CD14-positive monocyte (primary cell): ENCODE data around the gene GPRC5B. TPM values are rescaled to one million over a fixed set of nuclear protein-coding genes. Genes with fewer than 3 reads are reported as not detected.

Experiments used
- DNase-seq, 3 donors: peaks; one replicate each; pipeline ENCODE4 v3.0.0-alpha.2; 2011 to 2022
- H2AFZ ChIP-seq: 2 replicates; pipeline ENCODE4 v1.6.0; 2012; ENCODE audit warnings: mild to moderate bottlenecking, low read depth, low read length, inconsistent platforms; ENCODE audit not compliant: insufficient read depth, poor library complexity, severe bottlenecking
- H3K27ac ChIP-seq, 2 donors: 1 replicate in 1 of 2; 2 replicates in 1 of 2; pipeline ENCODE4 v1.5.1; 2012 to 2013; ENCODE audit warnings: low read length in 2 of 2, control low read depth in 1 of 2, inconsistent platforms in 1 of 2, low read depth in 1 of 2, mild to moderate bottlenecking in 1 of 2
- H3K27me3 ChIP-seq, 2 donors: one replicate each; pipeline versions ENCODE4 v1.6.0 to v1.6.1; 2011 to 2013; ENCODE audit warnings: low read length in 2 of 2; ENCODE audit not compliant: control insufficient read depth in 2 of 2, insufficient read depth in 2 of 2
- H3K36me3 ChIP-seq, 2 donors: replicated peaks in 1 of 2; 1 replicate in 1 of 2; 2 replicates in 1 of 2; pipeline versions ENCODE4 v1.5.1 to v1.6.1; 2012 to 2013; ENCODE audit warnings: low read length in 2 of 2, control low read depth in 1 of 2, inconsistent platforms in 1 of 2, mild to moderate bottlenecking in 1 of 2; ENCODE audit not compliant: insufficient read depth in 2 of 2, control insufficient read depth in 1 of 2
- H3K4me1 ChIP-seq, 2 donors: 1 replicate in 1 of 2; 2 replicates in 1 of 2; pipeline versions ENCODE4 v1.5.1 to v1.6.1; 2012 to 2013; ENCODE audit warnings: low read length in 2 of 2, control low read depth in 1 of 2, inconsistent platforms in 1 of 2, mild to moderate bottlenecking in 1 of 2, moderate library complexity in 1 of 2; ENCODE audit not compliant: insufficient read depth in 2 of 2, control insufficient read depth in 1 of 2
- H3K4me2 ChIP-seq: replicated peaks from 2 replicates; pipeline ENCODE3; 2012; ENCODE audit warnings: low read length, moderate library complexity, mild to moderate bottlenecking; ENCODE audit not compliant: poor library complexity, severe bottlenecking; ENCODE audit errors: extremely low read depth
- H3K4me3 ChIP-seq, 3 experiments: fragments of 200-600 bp in 1 of 3; sonication (generic) in 1 of 3; replicated peaks in 1 of 3; 1 replicate in 2 of 3; 2 replicates in 1 of 3; pipeline ENCODE4 v1.5.1; 2011 to 2013; ENCODE audit warnings: low read length in 3 of 3, mild to moderate bottlenecking in 3 of 3, control low read depth in 2 of 3, low read depth in 2 of 3, inconsistent platforms in 1 of 3, moderate library complexity in 1 of 3
- H3K79me2 ChIP-seq: 2 replicates; pipeline ENCODE4 v1.6.0; 2012; ENCODE audit warnings: mild to moderate bottlenecking, control low read depth, inconsistent platforms, low read length, moderate library complexity; ENCODE audit not compliant: insufficient read depth
- H3K9ac ChIP-seq: 2 replicates; pipeline ENCODE4 v1.6.0; 2017; ENCODE audit warnings: low read length, mild to moderate bottlenecking; ENCODE audit not compliant: insufficient read depth, poor library complexity, severe bottlenecking
- H3K9me3 ChIP-seq, 2 donors: replicated peaks in 1 of 2; 1 replicate in 1 of 2; 2 replicates in 1 of 2; pipeline versions ENCODE4 v1.5.1 to v1.6.1; 2012 to 2013; ENCODE audit warnings: low read length in 2 of 2, control low read depth in 1 of 2; ENCODE audit not compliant: control insufficient read depth in 1 of 2, insufficient read depth in 1 of 2
- H4K20me1 ChIP-seq: 2 replicates; pipeline ENCODE4 v1.6.0; 2012; ENCODE audit warnings: mild to moderate bottlenecking, low read length, control low read depth, moderate library complexity; ENCODE audit not compliant: insufficient read depth
- H3K27ac Mint-ChIP-seq, 7 donors: one replicate each; pipeline ENCODE4 v1.8.0; 2020; ENCODE audit warnings: mild to moderate bottlenecking in 7 of 7, mixed read lengths in 7 of 7, moderate library complexity in 6 of 7, inconsistent platforms in 2 of 7
- H3K27me3 Mint-ChIP-seq, 3 donors: one replicate each; pipeline ENCODE4 v1.8.0; 2021 to 2022; ENCODE audit warnings: low read depth in 3 of 3, mild to moderate bottlenecking in 3 of 3, mixed read lengths in 3 of 3, moderate library complexity in 3 of 3, inconsistent platforms in 1 of 3
- H3K36me3 Mint-ChIP-seq, 2 donors: one replicate each; pipeline ENCODE4 v1.8.0; 2020; ENCODE audit warnings: mixed read lengths in 2 of 2, inconsistent platforms in 1 of 2, mild to moderate bottlenecking in 1 of 2
- H3K4me1 Mint-ChIP-seq: one replicate; pipeline ENCODE4 v1.8.0; 2020; ENCODE audit warnings: mild to moderate bottlenecking, mixed read lengths
- H3K4me3 Mint-ChIP-seq, 2 donors: one replicate each; pipeline ENCODE4 v1.8.0; 2020; ENCODE audit warnings: mild to moderate bottlenecking in 2 of 2, mixed read lengths in 2 of 2, moderate library complexity in 1 of 2
- H3K9me3 Mint-ChIP-seq, 7 donors: one replicate each; pipeline ENCODE4 v1.8.0; 2020 to 2022; ENCODE audit warnings: mixed read lengths in 7 of 7, mild to moderate bottlenecking in 6 of 7, moderate library complexity in 6 of 7, inconsistent platforms in 2 of 7
- WGBS: methylation state at CpG from one replicate; pipeline ENCODE4 v1.1.5; 2013; ENCODE audit warnings: missing lambda C conversion rate; ENCODE audit not compliant: insufficient coverage; 5-methylcytosine and 5-hydroxymethylcytosine counted together
- intact Hi-C, 2 donors: fragments of 100-400 bp; cut with micrococcal nuclease; formaldehyde crosslinking; loops; one replicate each; pipeline versions ENCODE4 v1.15.0 to v1.15.1; 2023
- polyA plus RNA-seq, 3 donors: library from polyadenylated mRNA; depleted of rRNA in 1 of 3; unstranded in 2 of 3; stranded (reverse) in 1 of 3; fragments of 300-500 nt in 2 of 3; fragments of >200 nt in 1 of 3; fragmentation: Illumina TruSeq in 2 of 3; gene quantifications; 1 replicate in 2 of 3; 2 replicates in 1 of 3; pipeline ENCODE4 v1.2.3, GENCODE V29; 2012 to 2021
- TF ChIP-seq, protein P1 (sequence below): fragments of 200-600 bp; IDR thresholded peaks from one replicate; pipeline ENCODE4 v1.8.0; 2022; ENCODE audit warnings: antibody characterized with exemption, mild to moderate bottlenecking

GPRC5B gene
- polyA plus RNA-seq, 3 donors: 0.06 to 0.24 TPM; not detected in 1

DNA sequence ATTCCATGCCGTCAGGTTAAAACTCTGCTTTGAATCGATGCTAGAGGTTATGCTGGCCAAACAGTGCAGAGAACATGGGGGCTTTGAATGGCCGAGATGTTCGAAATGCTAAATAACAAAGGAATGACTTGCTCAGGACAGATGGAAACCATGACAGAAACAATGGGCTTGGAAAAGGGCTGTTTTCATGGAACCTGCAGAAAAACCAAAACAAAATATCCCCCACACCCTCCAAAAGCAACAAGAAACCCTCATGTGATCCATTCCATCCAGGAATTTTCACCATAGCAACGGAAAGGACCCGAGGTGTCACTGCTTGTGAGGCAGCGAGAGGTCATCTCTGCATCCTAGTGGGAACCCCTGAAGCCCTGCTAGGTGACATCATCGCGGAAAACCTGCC is 25.5 kb downstream of the GPRC5B start:
- Histone ChIP-seq H3K9me3 (no peaks in the 10 kb centered on the region), H3K4me3 (no peak overlapping the region), H4K20me1 (no peaks in the 10 kb centered on the region), H2AFZ (no peak overlapping the region), H3K4me2 (no peak overlapping the region), H3K79me2 (no peaks in the 10 kb centered on the region), H3K27me3 (no peaks in the 10 kb centered on the region), H3K9ac (no peak overlapping the region), H3K4me1 (no peaks in the 10 kb centered on the region), H3K36me3 (no peaks in the 10 kb centered on the region), H3K27ac (no peak overlapping the region)
- no peak for DNase-seq
- H3K27me3 Mint-ChIP-seq: peaks cover 1 to 2% (median 2%) of the 10 kb centered on the region in 3 donors
- 87% methylated on average over 6 of the region's 9 CpGs for WGBS
- H3K36me3 Mint-ChIP-seq: no peaks in the 10 kb centered on the region
- intact Hi-C loops: no loop called here
- TF ChIP-seq, protein P1, sequence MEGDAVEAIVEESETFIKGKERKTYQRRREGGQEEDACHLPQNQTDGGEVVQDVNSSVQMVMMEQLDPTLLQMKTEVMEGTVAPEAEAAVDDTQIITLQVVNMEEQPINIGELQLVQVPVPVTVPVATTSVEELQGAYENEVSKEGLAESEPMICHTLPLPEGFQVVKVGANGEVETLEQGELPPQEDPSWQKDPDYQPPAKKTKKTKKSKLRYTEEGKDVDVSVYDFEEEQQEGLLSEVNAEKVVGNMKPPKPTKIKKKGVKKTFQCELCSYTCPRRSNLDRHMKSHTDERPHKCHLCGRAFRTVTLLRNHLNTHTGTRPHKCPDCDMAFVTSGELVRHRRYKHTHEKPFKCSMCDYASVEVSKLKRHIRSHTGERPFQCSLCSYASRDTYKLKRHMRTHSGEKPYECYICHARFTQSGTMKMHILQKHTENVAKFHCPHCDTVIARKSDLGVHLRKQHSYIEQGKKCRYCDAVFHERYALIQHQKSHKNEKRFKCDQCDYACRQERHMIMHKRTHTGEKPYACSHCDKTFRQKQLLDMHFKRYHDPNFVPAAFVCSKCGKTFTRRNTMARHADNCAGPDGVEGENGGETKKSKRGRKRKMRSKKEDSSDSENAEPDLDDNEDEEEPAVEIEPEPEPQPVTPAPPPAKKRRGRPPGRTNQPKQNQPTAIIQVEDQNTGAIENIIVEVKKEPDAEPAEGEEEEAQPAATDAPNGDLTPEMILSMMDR: no peak
- no peaks in the 10 kb centered on the region for H3K9me3 Mint-ChIP-seq
- no peaks in the 10 kb centered on the region for H3K4me1 Mint-ChIP-seq
- no peak overlapping the region for H3K27ac Mint-ChIP-seq
- no peak overlapping the region for H3K4me3 Mint-ChIP-seq

DNA sequence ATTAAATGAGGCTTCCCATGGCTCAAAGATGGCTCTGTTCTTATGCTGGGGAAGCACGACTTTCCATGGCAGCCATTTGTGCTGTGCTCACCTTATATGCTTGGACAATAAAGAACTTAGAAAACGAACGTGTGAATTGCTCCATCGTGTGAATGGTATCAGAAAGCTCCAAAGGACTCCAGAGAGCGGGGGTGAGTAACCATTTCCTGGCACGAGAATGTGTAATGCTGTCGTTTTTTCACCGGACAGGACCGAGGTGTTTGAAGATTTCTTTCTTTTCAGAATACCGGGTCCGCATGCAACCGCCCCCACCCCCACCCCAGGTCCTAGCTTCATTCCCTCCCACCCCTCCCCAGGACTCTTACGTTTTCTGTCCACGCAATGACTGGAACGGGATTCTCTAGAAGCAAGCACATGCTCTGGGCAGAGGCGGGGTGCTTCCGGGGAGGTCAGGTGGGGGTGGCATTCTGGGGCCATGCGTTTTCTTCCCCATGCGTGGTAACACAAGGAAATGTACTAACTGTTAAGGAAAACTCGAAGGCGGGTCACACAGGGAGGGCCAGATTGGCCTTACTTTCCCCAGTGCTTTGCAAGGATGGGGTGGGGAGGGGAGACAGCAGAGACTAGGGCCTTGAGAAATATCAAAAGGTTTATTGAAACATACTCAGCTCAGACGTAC is 26.2 kb downstream of the GPRC5B start:
- Histone ChIP-seq H3K27me3 (no peaks in the 10 kb centered on the region), H3K9me3 (no peaks in the 10 kb centered on the region), H3K4me2 (no peak overlapping the region), H3K9ac (no peak overlapping the region), H3K4me3 (no peak overlapping the region), H2AFZ (no peak overlapping the region), H4K20me1 (no peaks in the 10 kb centered on the region), H3K27ac (no peak overlapping the region), H3K79me2 (no peaks in the 10 kb centered on the region), H3K36me3 (no peaks in the 10 kb centered on the region), H3K4me1 (no peaks in the 10 kb centered on the region)
- Mint-ChIP-seq H3K27me3 (peaks cover 1 to 2% (median 2%) of the 10 kb centered on the region in 3 donors), H3K4me1 (no peaks in the 10 kb centered on the region), H3K9me3 (no peaks in the 10 kb centered on the region), H3K27ac (no peak overlapping the region), H3K36me3 (no peaks in the 10 kb centered on the region), H3K4me3 (no peak overlapping the region)
- intact Hi-C loops: no loop called here
- no peak for DNase-seq
- TF ChIP-seq, protein P1: no peak
- 84% methylated on average over 15 of the region's 22 CpGs for WGBS
